Psoas muscle (tissue), 8 donors: ENCODE data around the gene ITPA. TPM values are rescaled to one million over a fixed set of nuclear protein-coding genes. Genes with fewer than 3 reads are reported as not detected.
A peak's percentile ranks its signal among the peaks of the same experiment; 100 is the strongest.

Source experiments
- ATAC-seq, 4 donors: fragments of 200-7000 bp; cut with Tn5 transposase; one replicate each; pipeline ENCODE4 v1.9.1; 2020; ENCODE audit warnings: moderate library complexity in 3 of 4, mild to moderate bottlenecking in 2 of 4
- DNase-seq, 2 donors: peaks; one replicate each; pipeline ENCODE4 v3.0.0-alpha.2; 2020
- H3K27ac ChIP-seq: fragments of 200-600 bp; one replicate; pipeline ENCODE4 v1.8.0; 2022
- H3K27me3 ChIP-seq, 3 donors: fragments of 200-600 bp in 1 of 3; one replicate each; pipeline versions ENCODE4 v1.6.1 to v1.8.0; 2013 to 2022; ENCODE audit warnings: low read length in 2 of 3, mild to moderate bottlenecking in 2 of 3, moderate library complexity in 1 of 3; ENCODE audit not compliant: insufficient read depth in 3 of 3
- H3K36me3 ChIP-seq, 2 donors: fragments of 200-600 bp in 1 of 2; one replicate each; pipeline versions ENCODE4 v1.6.1 to v1.8.0; 2013 to 2022; ENCODE audit warnings: low read depth in 1 of 2, mild to moderate bottlenecking in 1 of 2, moderate library complexity in 1 of 2; ENCODE audit not compliant: insufficient read depth in 1 of 2
- H3K4me1 ChIP-seq: fragments of 200-600 bp; one replicate; pipeline ENCODE4 v1.8.0; 2022
- H3K4me3 ChIP-seq: fragments of 200-600 bp; one replicate; pipeline ENCODE4 v1.8.0; 2022; ENCODE audit warnings: mild to moderate bottlenecking
- H3K9me3 ChIP-seq: fragments of 200-600 bp; one replicate; pipeline ENCODE4 v1.8.0; 2022
- WGBS, 3 donors: extraction: QIAGEN DNeasy Blood & Tissue Kit; methylation state at CpG; one replicate each; pipeline versions ENCODE4 v1.1.6 to v1.1.7; 2013; 5-methylcytosine and 5-hydroxymethylcytosine counted together
- intact Hi-C, 2 donors: fragments of 100-400 bp; cut with DNase I; formaldehyde crosslinking; loops; one replicate each; pipeline versions ENCODE4 v1.11.0 to v1.14.2; 2022
- polyA plus RNA-seq, 3 donors: library from polyadenylated mRNA; stranded (reverse); fragments of 200-250 nt; gene quantifications; one replicate each; pipeline ENCODE4 v1.2.3, GENCODE V29; 2013
- total RNA-seq, 4 donors: library from RNA; stranded (reverse); fragmentation: NEBNext Ultra II Directional in 2 of 4; extraction: Animal tissue kit (Norgen Biotek cat#: 25700) in 2 of 4; gene quantifications; one replicate each; pipeline versions ENCODE4 v1.2.1 to v1.2.4, GENCODE V29; 2021 to 2023
- TF ChIP-seq, protein P1 (sequence below): fragments of 200-600 bp; IDR thresholded peaks from one replicate; pipeline ENCODE4 v1.8.0; 2022; ENCODE audit warnings: antibody characterized with exemption
- donor health status: healthy with polysubstance abuse.
- donor health status: DM: no; HTN: no; CAD: no; lungs with moderate emphysema.
- donor health status: Bipolar disorder and iron deficiency.
- donor health status: healthy.
- donor health status: DM: yes; HTN: yes; CAD: no.
- donor health status: DM: no; HTN: no; CAD: no.
- donor health status: DM: no; HTN: no; CAD: no.
- donor health status: DM: yes; HTN: yes; CAD: no.

ITPA gene
- total and polyA plus RNA-seq, 7 donors, result 19.6 to 83.9 (median 26.0) TPM

DNA sequence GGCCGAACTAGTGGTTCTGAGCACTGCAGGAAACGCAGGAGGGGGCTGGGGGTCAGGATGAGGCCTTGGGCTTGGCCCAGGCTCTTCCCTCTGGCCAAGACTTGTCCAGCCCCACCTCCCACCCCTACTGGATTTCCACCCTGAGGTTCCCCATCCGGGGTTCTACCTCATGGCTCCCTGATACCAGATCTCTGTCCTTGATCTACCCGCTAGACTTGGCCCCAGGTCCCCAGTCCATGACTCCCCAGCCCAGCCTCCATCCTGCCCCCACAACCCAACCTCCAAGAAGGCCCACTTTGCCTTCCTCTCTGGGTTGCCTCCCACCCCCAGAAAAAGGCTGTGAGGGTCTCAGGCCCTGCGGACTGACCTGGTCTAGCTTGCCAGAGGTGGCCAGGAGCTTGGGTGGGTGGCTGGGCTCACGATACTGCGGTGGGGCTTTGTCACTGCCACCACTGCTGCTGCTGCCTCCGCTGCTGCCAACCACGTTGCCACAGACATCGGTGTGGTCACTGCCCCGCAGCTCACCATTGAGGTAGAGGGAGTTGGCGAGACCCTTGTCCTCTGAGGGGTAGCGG is 42.9 kb upstream of the ITPA start:
- no peak overlapping the region for H3K27ac ChIP-seq
- H3K9me3 ChIP-seq, result no peaks in the 10 kb centered on the region
- TF ChIP-seq, protein P1, sequence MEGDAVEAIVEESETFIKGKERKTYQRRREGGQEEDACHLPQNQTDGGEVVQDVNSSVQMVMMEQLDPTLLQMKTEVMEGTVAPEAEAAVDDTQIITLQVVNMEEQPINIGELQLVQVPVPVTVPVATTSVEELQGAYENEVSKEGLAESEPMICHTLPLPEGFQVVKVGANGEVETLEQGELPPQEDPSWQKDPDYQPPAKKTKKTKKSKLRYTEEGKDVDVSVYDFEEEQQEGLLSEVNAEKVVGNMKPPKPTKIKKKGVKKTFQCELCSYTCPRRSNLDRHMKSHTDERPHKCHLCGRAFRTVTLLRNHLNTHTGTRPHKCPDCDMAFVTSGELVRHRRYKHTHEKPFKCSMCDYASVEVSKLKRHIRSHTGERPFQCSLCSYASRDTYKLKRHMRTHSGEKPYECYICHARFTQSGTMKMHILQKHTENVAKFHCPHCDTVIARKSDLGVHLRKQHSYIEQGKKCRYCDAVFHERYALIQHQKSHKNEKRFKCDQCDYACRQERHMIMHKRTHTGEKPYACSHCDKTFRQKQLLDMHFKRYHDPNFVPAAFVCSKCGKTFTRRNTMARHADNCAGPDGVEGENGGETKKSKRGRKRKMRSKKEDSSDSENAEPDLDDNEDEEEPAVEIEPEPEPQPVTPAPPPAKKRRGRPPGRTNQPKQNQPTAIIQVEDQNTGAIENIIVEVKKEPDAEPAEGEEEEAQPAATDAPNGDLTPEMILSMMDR, result no peak
- no peak overlapping the region for H3K4me3 ChIP-seq
- peaks cover 9% of the 10 kb centered on the region for H3K4me1 ChIP-seq
- no peaks in the 10 kb centered on the region for H3K36me3 ChIP-seq
- 93 to 94% (median 93%) methylated on average over 11 to 13 of the region's 13 CpGs for whole genome bisulfite sequencing, 3 donors
- H3K27me3 ChIP-seq, result no peaks in the 10 kb centered on the region
- intact Hi-C loops, result no loop called here
- ATAC-seq (no peak), DNase-seq (no peak)

DNA sequence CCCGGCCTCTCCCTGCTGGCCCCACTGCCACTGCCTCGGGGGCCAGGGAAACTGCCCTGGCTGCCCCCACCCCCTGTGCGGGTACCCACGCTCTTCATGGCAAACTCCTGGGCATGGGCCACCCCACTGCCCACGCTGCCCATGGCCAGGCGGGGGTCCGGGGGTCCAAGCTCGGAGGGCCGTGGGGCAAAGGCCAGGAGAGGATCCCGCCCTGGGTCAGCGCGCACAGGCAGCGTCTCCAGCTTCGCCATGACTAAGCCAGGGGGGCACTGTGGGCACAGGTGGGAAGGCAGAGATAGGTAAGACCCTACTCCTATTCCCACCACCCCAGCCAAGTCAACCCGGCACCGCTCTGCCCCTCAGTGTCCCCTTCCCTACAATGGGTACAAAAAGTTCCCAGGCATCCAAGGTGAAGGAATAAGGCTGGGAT is 42.4 kb upstream of the ITPA start:
- ATAC-seq (no peak), DNase-seq (no peak)
- Histone ChIP-seq H3K9me3 (no peaks in the 10 kb centered on the region), H3K27ac (no peak overlapping the region), H3K4me3 (no peak overlapping the region), H3K36me3 (no peaks in the 10 kb centered on the region), H3K4me1 (peaks cover 9% of the 10 kb centered on the region), H3K27me3 (no peaks in the 10 kb centered on the region)
- 95 to 98% (median 96%) methylated on average over 16 of the region's 16 CpGs for WGBS, 3 donors
- TF ChIP-seq, protein P1, result no peak
- intact Hi-C loops, result no loop called here

DNA sequence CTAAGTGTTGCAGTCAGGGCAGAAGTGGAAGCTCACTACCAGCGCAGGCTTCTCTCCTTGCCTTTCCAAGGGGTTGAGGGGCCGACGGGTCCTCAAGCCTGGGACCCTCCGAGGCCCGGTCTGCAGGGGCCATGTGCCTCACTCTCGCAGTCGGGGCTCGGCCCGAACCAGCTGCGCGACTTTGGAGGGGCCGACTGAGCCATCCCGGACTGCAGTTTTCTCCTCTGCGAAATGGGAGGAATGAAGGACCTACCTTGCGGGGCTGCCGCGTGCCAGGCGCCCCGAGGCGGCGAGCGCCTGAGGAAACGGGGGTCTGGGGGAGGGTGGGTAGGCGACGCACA is 41.6 kb upstream of the ITPA start:
- intact Hi-C loops, result no loop called here

DNA sequence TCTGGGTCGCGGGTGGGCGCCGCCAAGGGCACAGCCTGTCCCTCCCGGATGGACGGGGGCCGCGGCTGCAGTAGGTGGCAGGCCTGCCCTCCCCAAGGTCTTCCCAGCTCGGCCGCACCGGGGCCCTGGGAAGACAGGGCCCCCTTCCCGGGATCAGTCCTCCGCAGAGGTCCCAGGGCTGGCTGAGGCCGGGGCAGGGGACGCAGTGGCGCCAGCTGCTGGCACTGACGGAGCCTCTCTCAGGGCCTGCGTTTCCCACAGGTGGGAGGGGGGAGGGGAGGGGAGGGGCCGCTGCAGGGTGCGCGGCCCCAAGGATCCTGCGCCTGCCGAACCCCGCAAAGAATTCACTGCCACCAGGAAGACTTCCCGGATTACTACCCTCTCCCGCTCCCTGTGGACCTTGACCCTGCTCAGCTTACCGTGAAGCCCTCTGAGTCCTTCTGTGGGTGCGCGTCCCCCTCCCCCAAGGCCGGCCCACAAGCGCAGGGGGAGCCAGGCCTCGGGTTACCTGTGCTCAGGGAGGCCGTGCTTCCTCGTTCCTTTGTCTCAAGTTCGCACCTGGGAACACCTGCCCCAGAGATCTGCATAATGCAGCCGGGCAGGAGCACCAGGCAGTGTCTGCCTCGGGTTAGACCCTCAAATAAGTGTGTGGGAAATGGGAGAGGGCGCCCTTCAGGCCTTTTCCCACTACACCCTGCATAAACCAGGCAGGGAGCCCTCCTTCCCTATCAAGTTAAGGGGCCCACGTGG is 41.0 kb upstream of the ITPA start:
- Histone ChIP-seq H3K4me3 (no peak overlapping the region), H3K27me3 (no peaks in the 10 kb centered on the region), H3K9me3 (no peaks in the 10 kb centered on the region), H3K4me1 (peaks cover 12% of the 10 kb centered on the region), H3K36me3 (no peaks in the 10 kb centered on the region), H3K27ac (no peak overlapping the region)
- ATAC-seq (peak in 1 of 4 donors; percentile 21), DNase-seq (no peak)
- intact Hi-C loops, result no loop called here
- WGBS, 3 donors, result 46 to 58% (median 46%) methylated on average over 22 to 39 of the region's 39 CpGs
- TF ChIP-seq, protein P1, result no peak

More for the DNA sequence above, 41.6 kb upstream of the ITPA start:
- no peak for ATAC-seq
- Histone ChIP-seq H3K9me3 (no peaks in the 10 kb centered on the region), H3K4me3 (no peak overlapping the region), H3K27ac (no peak overlapping the region), H3K27me3 (no peaks in the 10 kb centered on the region), H3K4me1 (peaks cover 12% of the 10 kb centered on the region), H3K36me3 (no peaks in the 10 kb centered on the region)
- 61 to 68% (median 63%) methylated on average over 25 of the region's 25 CpGs for WGBS, 3 donors
- DNase-seq, result no peak
- TF ChIP-seq, protein P1, result no peak
